Stimulated activated CD4-positive, alpha-beta T cell treated with anti-CD3 and anti-CD28 coated beads, TNF-alpha, amount 100 ng/mL, for 4 hours (primary cell): ENCODE data around the gene ITSN2.

Experiments used
- DNase-seq, 3 experiments: peaks; one replicate each; pipeline ENCODE4 v3.0.0-alpha.2; 2020; ENCODE audit warnings: low read depth in 3 of 3

ITSN2 gene

DNA sequence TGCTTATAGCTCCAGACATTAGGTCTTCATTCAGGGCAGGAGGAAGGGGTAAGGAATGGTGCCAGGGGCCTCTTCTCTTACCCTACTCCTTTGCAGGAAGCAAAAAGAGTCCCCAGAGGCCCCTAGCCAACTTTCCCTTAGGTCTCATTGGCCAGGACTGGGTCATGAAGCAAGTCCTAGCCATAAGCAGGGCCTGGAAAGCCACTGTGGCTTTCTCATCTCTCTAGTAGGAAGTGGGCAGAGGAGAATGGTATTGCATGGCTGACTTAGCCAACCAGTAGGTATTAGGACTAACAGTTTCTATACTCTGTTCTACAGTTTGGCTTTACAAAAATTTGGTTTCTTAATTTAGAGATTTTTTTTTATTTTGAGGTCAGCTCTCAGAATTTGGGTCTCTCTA, 180.7 kb downstream of the ITSN2 start:
- DNase-seq = no peak

DNA sequence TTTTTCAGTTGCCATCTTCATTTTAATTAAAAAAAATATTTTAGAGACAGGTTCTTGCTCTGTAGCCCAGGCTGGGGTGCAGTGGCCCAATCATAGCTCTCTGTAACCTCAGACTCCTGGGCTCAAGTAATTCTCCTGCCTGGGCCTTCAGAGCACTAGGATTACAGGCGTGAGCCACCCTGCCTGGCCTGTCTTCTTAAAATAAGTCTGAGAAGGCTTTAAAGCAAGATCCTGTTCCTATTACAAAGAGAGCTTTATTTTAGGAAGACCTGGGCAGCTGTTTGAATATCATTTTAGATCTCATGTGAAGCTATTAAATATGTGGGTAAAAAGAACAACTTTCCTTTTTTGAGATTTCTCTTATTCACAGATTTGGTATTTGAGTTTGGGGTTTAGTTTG, 184.0 kb downstream of the ITSN2 start:
- DNase-seq = no peak

DNA sequence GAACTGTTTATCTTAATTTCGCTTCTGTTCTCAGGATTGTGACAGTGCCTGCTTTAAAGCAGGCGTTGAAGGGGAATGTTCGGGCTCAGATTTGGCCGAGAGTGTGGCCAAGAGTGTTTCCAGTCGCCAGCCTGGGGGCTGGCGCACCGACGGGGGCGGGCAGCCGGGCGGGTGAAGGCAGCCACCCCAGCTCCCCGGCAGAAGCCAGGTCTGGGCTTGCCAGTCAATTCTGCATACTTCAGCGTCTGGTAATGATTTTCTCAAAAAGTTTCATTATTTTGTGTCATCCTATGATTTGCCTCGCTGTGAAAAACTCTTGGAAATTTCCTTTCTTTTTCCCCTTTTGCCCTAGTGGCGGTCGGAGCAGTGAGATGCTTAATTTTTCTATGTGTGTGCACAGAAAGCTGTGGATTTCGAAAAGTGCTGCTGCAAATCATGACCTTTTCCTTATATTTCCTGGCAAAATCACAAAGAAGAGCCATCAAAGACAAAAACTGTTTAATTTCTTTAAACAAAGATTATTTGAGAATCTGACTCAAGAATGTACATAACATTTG, 184.6 kb downstream of the ITSN2 start:
- DNase-seq = no peak

DNA sequence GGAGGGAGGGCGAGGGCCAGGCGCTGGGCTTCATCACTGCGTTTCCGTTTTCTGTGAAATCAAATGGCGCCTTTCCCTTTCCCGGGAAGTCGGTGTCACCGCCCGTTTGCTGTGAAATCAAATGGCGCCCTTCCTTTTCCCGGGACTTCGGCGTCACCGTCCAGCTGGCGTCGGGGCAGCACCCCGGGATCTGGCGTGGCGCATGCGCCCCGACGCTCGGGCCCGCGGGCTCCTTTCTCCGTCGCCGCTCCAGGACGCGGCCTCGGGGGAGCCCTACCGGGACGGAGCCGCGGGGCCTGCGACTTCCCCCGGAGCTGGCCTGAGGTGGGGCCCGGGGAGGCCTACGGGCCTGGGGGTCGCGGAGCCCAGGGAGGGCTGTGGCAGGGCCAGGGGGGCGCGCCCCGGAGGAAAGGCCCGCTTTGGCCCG, 185.5 kb downstream of the ITSN2 start, which contains the start of gene FAM228A:
Gene FAM228A (plus strand): TSS at position 203 of the 427 bp plus-strand sequence. CDS start 428 bp downstream, outside the sequence.
- DNase-seq = no peak

DNA sequence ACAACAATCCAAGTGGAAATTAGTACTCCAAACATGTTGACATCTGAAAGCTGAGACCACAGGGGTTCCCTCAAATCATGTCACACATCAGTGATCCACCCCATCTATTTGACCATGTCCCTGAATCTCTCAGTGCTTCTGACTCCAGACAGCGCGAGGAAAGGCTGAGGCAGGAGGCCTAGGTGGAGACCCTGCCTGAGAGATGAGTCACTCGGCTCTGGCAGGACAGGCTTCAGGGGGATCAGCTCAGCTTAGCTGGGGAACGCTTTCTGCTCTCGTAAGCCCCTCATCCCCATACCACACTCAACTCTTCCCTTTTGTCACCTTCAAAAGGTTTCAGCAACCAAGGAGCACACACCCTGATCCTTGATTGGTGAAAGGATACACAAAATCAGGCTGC, 191.3 kb downstream of the ITSN2 start:
- no peak for DNase-seq

DNA sequence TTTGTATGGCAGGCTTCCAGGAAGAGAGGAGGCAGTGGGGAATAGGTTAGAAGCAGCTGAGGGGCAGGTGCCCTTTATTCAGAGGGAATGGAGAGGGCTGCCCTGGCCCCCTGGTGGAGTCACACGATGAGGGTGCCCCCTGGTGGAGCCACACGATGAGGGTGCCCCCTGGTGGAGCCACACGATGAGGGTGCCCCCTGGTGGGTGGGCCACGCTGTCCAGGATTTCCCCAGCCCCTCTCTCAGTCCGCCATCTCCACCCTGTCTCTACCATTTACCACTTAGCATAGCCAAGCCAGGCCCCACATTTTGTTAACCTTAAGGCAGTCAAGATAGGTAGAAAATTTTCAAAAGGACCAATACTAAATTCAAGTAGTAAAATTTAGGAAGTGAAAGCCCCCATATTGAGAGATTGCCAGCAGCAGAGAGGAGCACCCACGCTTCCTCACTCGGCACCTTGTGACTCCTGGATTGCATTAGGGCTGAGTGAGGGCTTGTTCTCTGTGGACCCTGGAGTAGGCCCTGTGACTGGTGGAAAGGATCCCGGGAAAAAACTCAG, 195.8 kb downstream of the ITSN2 start:
- DNase-seq = peak in 2 of 3 experiments; percentile 8 to 9

DNA sequence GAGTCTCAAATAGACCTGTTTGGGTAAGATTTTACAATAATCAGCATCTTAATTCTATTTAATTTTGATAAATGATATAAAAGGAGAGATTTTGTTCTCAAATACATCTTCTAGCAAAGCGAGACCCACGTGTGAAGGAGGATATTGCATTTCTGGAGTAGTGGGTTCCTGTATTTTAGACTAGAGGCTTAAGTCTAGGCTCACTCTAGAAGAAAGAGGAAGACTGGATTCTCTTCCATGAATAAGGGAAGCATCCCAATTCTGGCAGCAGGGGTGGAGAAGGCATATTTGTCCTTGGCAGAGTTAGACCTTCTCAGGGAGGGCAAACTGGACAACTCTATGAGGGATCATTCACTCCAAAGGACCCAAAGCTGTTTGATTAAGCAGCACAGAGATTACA, 196.7 kb downstream of the ITSN2 start:
- no peak for DNase-seq

DNA sequence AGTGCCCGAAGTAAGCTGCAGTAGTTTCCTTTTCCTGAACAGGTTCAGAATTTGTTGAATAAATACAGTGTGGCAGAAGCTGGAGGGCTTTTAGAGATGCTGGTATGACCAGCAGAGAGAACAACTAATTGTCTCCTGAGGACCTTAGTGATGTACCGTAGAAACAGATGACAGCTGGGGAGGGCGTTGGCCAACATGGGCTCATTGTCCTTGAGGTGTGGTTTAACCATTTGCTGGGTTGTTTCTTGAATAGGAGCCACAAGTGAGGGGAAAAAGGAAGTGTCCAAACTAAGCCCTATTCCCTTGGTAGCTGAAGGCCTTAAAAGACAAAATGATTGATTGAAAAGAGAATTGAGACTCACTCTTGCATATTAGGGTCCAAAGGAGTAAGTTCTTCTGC, 197.2 kb downstream of the ITSN2 start:
- DNase-seq = no peak

DNA sequence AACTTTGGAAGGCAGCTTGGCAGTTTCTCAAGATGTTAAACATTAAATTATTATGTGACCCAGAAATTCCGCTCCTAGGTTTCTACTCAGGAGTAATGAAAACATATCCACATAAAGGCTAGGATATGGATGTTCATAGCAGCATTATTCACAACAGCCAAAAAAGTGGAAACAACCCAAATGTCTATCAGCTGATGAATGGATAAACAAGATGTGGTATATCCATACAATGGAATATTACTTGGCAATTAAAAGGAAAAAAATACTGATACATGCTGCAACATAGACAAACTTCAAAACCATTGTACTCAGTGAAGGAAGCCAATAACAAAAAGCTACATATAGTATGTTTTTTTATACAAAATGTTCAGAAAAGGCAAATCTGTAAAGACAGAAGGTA, 197.8 kb downstream of the ITSN2 start:
- DNase-seq = no peak

DNA sequence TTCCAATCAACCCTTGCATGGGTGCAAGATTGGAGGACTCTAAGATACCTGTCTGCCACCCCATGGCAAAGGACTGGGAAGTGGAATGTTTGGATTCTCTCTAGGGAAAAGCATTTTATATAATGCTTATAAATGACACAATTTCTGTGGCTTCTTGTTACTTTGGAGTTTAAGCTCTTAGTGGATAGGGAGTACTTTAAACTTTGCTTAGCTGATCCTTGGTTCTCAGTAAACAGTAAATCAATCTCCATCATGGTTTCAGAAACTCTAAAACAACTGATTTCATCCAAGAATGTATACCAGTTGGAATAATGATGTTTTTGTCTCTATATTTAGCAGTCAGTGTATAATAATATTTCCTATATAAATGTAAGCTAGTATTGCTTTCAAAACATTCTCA, 199.6 kb downstream of the ITSN2 start:
- no peak for DNase-seq

DNA sequence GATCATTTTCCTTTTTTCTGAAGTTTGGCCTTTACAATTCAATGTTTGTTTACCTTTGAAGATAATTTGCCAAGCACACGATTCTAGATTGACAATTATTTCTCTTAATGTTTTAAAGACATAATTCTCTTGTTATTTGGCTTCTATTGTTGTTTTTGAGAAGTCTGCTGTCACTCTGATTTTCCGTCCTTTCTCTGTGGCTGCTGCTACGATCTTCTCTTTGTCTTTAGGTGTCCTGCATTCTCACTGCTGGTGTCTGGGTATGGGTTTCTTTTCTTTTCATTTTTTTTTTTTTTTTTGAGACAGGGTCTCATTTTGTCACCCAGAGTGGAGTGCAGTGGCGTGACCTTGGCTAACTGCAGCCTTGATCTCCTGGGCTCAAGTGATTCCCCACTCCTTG, 200.6 kb downstream of the ITSN2 start:
- no peak for DNase-seq

DNA sequence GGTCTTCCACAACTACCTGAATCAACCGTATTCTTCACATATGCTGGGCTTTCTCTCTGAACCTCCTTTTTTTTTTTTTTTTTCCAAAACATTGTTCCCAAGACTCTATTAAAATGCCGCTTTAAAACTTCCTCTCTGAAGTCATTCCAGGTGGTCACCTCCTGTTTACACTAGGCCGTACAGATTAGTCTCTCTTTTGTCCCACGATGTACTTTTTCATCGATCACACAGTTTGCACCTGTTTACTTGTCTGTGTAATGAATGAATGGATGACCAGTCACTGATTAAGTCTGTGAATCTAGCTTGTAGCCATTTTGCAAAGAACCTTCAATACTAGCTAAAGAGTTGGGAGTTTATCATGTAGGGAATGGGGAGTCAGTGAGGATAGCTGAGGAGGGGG, 202.2 kb downstream of the ITSN2 start:
- DNase-seq = no peak

DNA sequence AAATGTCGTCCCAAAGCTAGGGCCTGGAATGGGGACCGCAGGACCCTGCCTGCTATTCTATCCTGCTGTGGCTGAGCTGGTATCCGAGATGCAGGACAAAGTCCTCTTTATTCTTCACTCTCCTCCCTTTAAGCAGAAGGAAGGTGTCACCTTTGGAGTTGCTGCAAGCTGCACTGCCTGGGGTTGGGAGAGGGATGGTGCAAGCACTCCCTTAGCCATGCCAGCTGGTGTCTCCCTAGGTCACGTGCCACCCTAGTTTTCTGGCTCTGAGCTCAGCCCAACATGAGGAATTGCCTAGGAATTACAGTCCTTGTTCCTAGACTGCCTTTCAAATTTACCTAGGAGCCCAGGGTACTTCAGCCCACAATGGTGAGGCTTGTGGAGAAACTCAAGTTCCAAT, 206.9 kb downstream of the ITSN2 start:
- DNase-seq = no peak
